ENCODE results near the gene GNAL. TPM values are rescaled to one million over a fixed set of nuclear protein-coding genes. Genes with fewer than 3 reads are reported as not detected.

GNAL gene
- total RNA-seq, 1 donor from 2014 or later = 26.8 TPM

- H3K27me3 Mint-ChIP-seq (ENCODE audit: insufficient read depth, low read depth) = peaks cover 4% of the 10 kb centered on the region
- no peak overlapping the region for H3K4me3 ChIP-seq
Observed at GRCh38 chr18:11819938-11820337, 130.9 kb downstream of the GNAL start.

GRCh38 chr18:11820697-11821096, 131.6 kb downstream of the GNAL start:
- no peak overlapping the region for H3K4me3 ChIP-seq
- no peak overlapping the region for H3K9ac ChIP-seq
- H3K9me3 Mint-ChIP-seq = peaks cover 5% of the 10 kb centered on the region
- H3K4me2 ChIP-seq = no peak overlapping the region
- H3K36me3 ChIP-seq = no peaks in the 10 kb centered on the region
- no peak overlapping the region for H2AFZ ChIP-seq (replicated peaks)
- H3K27me3 ChIP-seq = no peaks in the 10 kb centered on the region
- no peak for TF ChIP-seq CTCF (IDR thresholded peaks at IDR 0.05)
- no peak for TF ChIP-seq EZH2 (IDR thresholded peaks at IDR 0.05)
- TF ChIP-seq EZH2phosphoT487 (IDR thresholded peaks at IDR 0.05) = no peak
- H3F3A ChIP-seq (ENCODE audit: low read depth) = no peaks in the 10 kb centered on the region
- H3K27ac ChIP-seq = no peak overlapping the region
- no peaks in the 10 kb centered on the region for H3K9me3 ChIP-seq (ENCODE audit: low read depth)
- no peaks in the 10 kb centered on the region for H3K79me2 ChIP-seq (ENCODE audit: low read depth)
- no peak for DNase-seq (ENCODE audit: low spot score)
- H4K20me1 ChIP-seq (ENCODE audit: low read depth) = no peaks in the 10 kb centered on the region
- H3K4me1 Mint-ChIP-seq = peaks cover 11% of the 10 kb centered on the region
- H3K4me3 Mint-ChIP-seq = no peak overlapping the region
- no peaks in the 10 kb centered on the region for H3K4me1 ChIP-seq
- no peaks in the 10 kb centered on the region for H3K36me3 Mint-ChIP-seq
- no peak overlapping the region for H3K27ac Mint-ChIP-seq
- H3K27me3 Mint-ChIP-seq (ENCODE audit: insufficient read depth, low read depth) = peaks cover 4% of the 10 kb centered on the region

More at GRCh38 chr18:11819938-11820337, 130.9 kb downstream of the GNAL start:
- H2AFZ ChIP-seq (replicated peaks) = no peak overlapping the region
- H3K27me3 ChIP-seq = no peaks in the 10 kb centered on the region
- peaks cover 5% of the 10 kb centered on the region for H3K9me3 Mint-ChIP-seq
- no peaks in the 10 kb centered on the region for H3F3A ChIP-seq (ENCODE audit: low read depth)
- H3K4me3 Mint-ChIP-seq = no peak overlapping the region
- H3K4me1 ChIP-seq = no peaks in the 10 kb centered on the region
- no peaks in the 10 kb centered on the region for H4K20me1 ChIP-seq (ENCODE audit: low read depth)
- H3K4me1 Mint-ChIP-seq = peaks cover 11% of the 10 kb centered on the region
- DNase-seq (ENCODE audit: low spot score) = no peak
- no peaks in the 10 kb centered on the region for H3K36me3 ChIP-seq
- H3K4me2 ChIP-seq = no peak overlapping the region
- no peaks in the 10 kb centered on the region for H3K9me3 ChIP-seq (ENCODE audit: low read depth)
- TF ChIP-seq EZH2 (IDR thresholded peaks at IDR 0.05) (no peak), CTCF (IDR thresholded peaks at IDR 0.05) (no peak), EZH2phosphoT487 (IDR thresholded peaks at IDR 0.05) (no peak)
- no peak overlapping the region for H3K27ac Mint-ChIP-seq
- no peak overlapping the region for H3K9ac ChIP-seq
- H3K27ac ChIP-seq = no peak overlapping the region
- H3K36me3 Mint-ChIP-seq = no peaks in the 10 kb centered on the region
- no peaks in the 10 kb centered on the region for H3K79me2 ChIP-seq (ENCODE audit: low read depth)

GRCh38 chr18:11821208-11821607, 132.1 kb downstream of the GNAL start:
- Mint-ChIP-seq H3K27ac (no peak overlapping the region), H3K36me3 (no peaks in the 10 kb centered on the region), H3K27me3 (ENCODE audit: insufficient read depth, low read depth) (peaks cover 4% of the 10 kb centered on the region), H3K4me3 (no peak overlapping the region), H3K9me3 (peaks cover 5% of the 10 kb centered on the region), H3K4me1 (peaks cover 14% of the 10 kb centered on the region)
- no peaks in the 10 kb centered on the region for H3F3A ChIP-seq (ENCODE audit: low read depth)
- no peak overlapping the region for H2AFZ ChIP-seq (replicated peaks)
- H3K9ac ChIP-seq = no peak overlapping the region
- no peaks in the 10 kb centered on the region for H3K4me1 ChIP-seq
- no peaks in the 10 kb centered on the region for H3K9me3 ChIP-seq (ENCODE audit: low read depth)
- no peaks in the 10 kb centered on the region for H3K36me3 ChIP-seq
- H3K4me3 ChIP-seq = no peak overlapping the region
- DNase-seq (ENCODE audit: low spot score) = no peak
- no peaks in the 10 kb centered on the region for H3K79me2 ChIP-seq (ENCODE audit: low read depth)
- TF ChIP-seq CTCF (IDR thresholded peaks at IDR 0.05) (no peak), EZH2 (IDR thresholded peaks at IDR 0.05) (no peak)
- no peaks in the 10 kb centered on the region for H3K27me3 ChIP-seq
- no peak overlapping the region for H3K4me2 ChIP-seq
- H3K27ac ChIP-seq = no peak overlapping the region
- H4K20me1 ChIP-seq (ENCODE audit: low read depth) = no peaks in the 10 kb centered on the region

All from neural progenitor cell (in vitro differentiated cells).